Peyer's patch (tissue), 4 donors: ENCODE results near the gene OR10G8.

ENCODE experiments used
- POLR2A ChIP-seq, 2 donors: fragments of 450-650 bp; IDR thresholded peaks; one replicate each; pipeline ENCODE4 v1.5.1; 2017; ENCODE audit warnings: antibody characterized with exemption in 2 of 2, mild to moderate bottlenecking in 2 of 2, moderate library complexity in 2 of 2
- TF ChIP-seq, protein P1 (sequence below), 6 experiments: fragments of 450-650 bp in 4 of 6; fragments of 200-600 bp in 2 of 6; sonication (generic) in 1 of 6; IDR thresholded peaks; one replicate each; pipeline ENCODE4 v1.5.1; 2017 to 2019; ENCODE audit warnings: antibody characterized with exemption in 6 of 6, mild to moderate bottlenecking in 3 of 6, moderate library complexity in 1 of 6

DNA sequence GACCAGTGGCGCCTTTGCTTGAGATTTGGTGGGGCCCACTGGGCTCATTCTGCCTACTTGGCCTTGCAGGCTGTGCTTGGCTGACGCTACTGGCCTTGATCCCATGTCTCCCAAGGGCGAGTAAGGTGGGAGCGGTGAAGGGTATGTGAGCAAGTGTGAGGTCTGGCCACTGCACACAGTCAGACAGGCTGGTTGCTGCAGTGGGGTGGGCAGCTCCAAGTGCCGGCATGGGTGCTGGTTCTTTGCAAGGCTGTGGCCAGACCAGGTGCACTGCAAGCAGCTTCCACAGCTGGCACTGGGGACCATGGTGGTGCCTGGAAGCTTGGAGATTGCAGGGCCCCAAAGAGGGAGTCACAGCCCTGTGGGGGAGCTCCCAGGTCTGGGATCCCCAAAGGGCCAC is 48.0 kb downstream of the OR10G8 start:
- TF ChIP-seq, protein P1, sequence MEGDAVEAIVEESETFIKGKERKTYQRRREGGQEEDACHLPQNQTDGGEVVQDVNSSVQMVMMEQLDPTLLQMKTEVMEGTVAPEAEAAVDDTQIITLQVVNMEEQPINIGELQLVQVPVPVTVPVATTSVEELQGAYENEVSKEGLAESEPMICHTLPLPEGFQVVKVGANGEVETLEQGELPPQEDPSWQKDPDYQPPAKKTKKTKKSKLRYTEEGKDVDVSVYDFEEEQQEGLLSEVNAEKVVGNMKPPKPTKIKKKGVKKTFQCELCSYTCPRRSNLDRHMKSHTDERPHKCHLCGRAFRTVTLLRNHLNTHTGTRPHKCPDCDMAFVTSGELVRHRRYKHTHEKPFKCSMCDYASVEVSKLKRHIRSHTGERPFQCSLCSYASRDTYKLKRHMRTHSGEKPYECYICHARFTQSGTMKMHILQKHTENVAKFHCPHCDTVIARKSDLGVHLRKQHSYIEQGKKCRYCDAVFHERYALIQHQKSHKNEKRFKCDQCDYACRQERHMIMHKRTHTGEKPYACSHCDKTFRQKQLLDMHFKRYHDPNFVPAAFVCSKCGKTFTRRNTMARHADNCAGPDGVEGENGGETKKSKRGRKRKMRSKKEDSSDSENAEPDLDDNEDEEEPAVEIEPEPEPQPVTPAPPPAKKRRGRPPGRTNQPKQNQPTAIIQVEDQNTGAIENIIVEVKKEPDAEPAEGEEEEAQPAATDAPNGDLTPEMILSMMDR (IDR thresholded peaks at IDR 0.05): no peak
- TF ChIP-seq POLR2A (IDR thresholded peaks at IDR 0.05): no peak
